BJ (cell line): Measurements from ENCODE around the gene ADNP2. TPM values are rescaled to one million over a fixed set of nuclear protein-coding genes. Genes with fewer than 3 reads are reported as not detected.

ENCODE experiments used
- CTCF ChIA-PET: fragments of 350-600 bp; formaldehyde crosslinking; extraction: SDS; loops from one replicate; lab custom pipeline; 2021; ENCODE audit warnings: antibody characterized with exemption, inconsistent platforms; lab: Yijun Ruan, JAX
- POLR2A ChIA-PET: fragments of 300-600 bp; sonication (Branson Sonifier 250); formaldehyde crosslinking; extraction: SDS; loops from one replicate; lab custom pipeline; 2021; ENCODE audit warnings: antibody characterized with exemption; lab: Charles Lee
- DNase-seq: peaks from one replicate; pipeline ENCODE4 v3.0.0-alpha.2; 2011; ENCODE audit warnings: low read depth
- H3K27me3 ChIP-seq: 2 replicates; pipeline ENCODE4 v1.6.0; 2011; ENCODE audit warnings: low read length; ENCODE audit not compliant: control insufficient read depth, insufficient read depth
- H3K36me3 ChIP-seq: 2 replicates; pipeline ENCODE4 v1.5.1; 2011; ENCODE audit warnings: low read length; ENCODE audit not compliant: control insufficient read depth, insufficient read depth
- H3K4me3 ChIP-seq: 2 replicates; pipeline ENCODE4 v1.5.1; 2011; ENCODE audit warnings: low read depth, mild to moderate bottlenecking, control low read depth, low read length
- polyA plus RNA-seq: library from polyadenylated mRNA; depleted of rRNA; stranded (reverse); fragments of >200 nt; gene quantifications from 2 replicates; pipeline ENCODE4 v1.2.3, GENCODE V29; 2011
- TF ChIP-seq, protein P1 (sequence below): IDR thresholded peaks from 2 replicates; pipeline ENCODE4 v1.5.1; 2011; ENCODE audit warnings: low read depth, mild to moderate bottlenecking, control low read depth, inconsistent platforms, low read length, moderate library complexity; ENCODE audit not compliant: insufficient read depth

Gene ADNP2
- polyA plus RNA-seq, 1 experiment: 4.4 TPM

DNA sequence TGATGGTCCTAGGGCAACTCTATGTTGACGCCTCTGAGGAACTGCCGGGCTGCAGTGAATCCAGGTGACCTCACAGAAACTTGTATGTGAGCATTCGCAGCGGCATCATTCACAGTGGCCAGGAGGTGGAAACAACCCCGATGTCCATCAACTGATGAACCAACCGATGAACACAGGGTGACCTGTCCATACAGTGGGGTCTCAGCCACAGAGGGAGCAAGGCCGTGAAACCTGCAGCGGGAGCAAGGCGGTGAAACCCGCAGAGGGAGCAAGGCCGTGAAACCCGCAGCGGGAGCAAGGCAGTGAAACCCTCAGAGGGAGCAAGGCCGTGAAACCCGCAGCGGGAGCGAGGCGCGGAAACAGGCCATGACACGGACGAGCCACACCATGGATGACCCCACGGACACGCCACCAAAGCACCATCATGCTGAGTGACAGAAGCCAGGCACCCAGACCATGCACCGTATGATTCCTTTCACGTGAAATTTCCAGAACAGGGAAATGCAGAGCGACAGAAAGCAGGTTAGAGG is 75.2 kb downstream of the ADNP2 start:
- TF ChIP-seq, protein P1, sequence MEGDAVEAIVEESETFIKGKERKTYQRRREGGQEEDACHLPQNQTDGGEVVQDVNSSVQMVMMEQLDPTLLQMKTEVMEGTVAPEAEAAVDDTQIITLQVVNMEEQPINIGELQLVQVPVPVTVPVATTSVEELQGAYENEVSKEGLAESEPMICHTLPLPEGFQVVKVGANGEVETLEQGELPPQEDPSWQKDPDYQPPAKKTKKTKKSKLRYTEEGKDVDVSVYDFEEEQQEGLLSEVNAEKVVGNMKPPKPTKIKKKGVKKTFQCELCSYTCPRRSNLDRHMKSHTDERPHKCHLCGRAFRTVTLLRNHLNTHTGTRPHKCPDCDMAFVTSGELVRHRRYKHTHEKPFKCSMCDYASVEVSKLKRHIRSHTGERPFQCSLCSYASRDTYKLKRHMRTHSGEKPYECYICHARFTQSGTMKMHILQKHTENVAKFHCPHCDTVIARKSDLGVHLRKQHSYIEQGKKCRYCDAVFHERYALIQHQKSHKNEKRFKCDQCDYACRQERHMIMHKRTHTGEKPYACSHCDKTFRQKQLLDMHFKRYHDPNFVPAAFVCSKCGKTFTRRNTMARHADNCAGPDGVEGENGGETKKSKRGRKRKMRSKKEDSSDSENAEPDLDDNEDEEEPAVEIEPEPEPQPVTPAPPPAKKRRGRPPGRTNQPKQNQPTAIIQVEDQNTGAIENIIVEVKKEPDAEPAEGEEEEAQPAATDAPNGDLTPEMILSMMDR: no peak
- CTCF ChIA-PET: interaction anchor here (1.7 kb wide), 1 partner anchor 14 kb away, joined by 6 read pairs; no protein-coding TSS in a partner anchor
- no peak overlapping the region for H3K4me3 ChIP-seq
- POLR2A ChIA-PET: interaction anchor here (0.6 kb wide), 1 partner anchor 943 kb away, joined by 4 read pairs; no protein-coding TSS in a partner anchor
- DNase-seq: no peak
- no peaks in the 10 kb centered on the region for H3K36me3 ChIP-seq
- no peaks in the 10 kb centered on the region for H3K27me3 ChIP-seq

DNA sequence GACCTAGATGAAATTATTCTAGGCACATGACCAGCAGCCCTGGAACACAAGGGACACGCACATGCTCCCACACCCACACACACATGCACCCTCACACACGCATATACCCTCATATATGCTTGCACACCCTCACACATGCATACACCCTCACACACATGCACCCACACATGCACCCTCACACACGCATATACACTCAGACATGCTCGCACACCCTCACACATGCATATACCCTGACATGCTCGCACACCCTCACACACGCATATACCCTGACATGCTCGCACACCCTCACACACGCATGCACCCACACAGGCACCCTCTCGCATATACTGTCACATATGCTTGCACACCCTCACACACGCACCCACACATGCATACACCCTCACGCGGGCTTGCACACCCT is 76.5 kb downstream of the ADNP2 start:
- DNase-seq: no peak
- no peak overlapping the region for H3K4me3 ChIP-seq
- ChIA-PET CTCF (no interaction called here), POLR2A (no interaction called here)
- TF ChIP-seq, protein P1: no peak
- no peaks in the 10 kb centered on the region for H3K36me3 ChIP-seq
- H3K27me3 ChIP-seq: no peaks in the 10 kb centered on the region

GRCh38 chr18:80187956-80188642 is 79.0 kb downstream of the ADNP2 start:
- H3K4me3 ChIP-seq: no peak overlapping the region
- POLR2A ChIA-PET: no interaction called here
- no peak for DNase-seq
- H3K27me3 ChIP-seq: no peaks in the 10 kb centered on the region
- TF ChIP-seq, protein P1: no peak
- CTCF ChIA-PET: no interaction called here
- H3K36me3 ChIP-seq: no peaks in the 10 kb centered on the region

- no peaks in the 10 kb centered on the region for H3K27me3 ChIP-seq
- no peak overlapping the region for H3K4me3 ChIP-seq
- ChIA-PET CTCF (interaction anchor here (2.0 kb wide), 1 partner anchor 18 kb away, joined by 7 read pairs; no protein-coding TSS in a partner anchor), POLR2A (no interaction called here)
- TF ChIP-seq, protein P1: no peak
- no peak for DNase-seq
- no peaks in the 10 kb centered on the region for H3K36me3 ChIP-seq
Measured at GRCh38 chr18:80188643-80189530, 79.8 kb downstream of the ADNP2 start.

GRCh38 chr18:80189531-80189865 is 80.4 kb downstream of the ADNP2 start:
- ChIA-PET CTCF (interaction anchor here (2.0 kb wide), 1 partner anchor 19 kb away, joined by 7 read pairs; no protein-coding TSS in a partner anchor), POLR2A (no interaction called here)
- no peak for DNase-seq

More at GRCh38 chr18:80189531-80189865, 80.4 kb downstream of the ADNP2 start:
- TF ChIP-seq, protein P1: no peak
- Histone ChIP-seq H3K4me3 (no peak overlapping the region), H3K27me3 (no peaks in the 10 kb centered on the region), H3K36me3 (no peaks in the 10 kb centered on the region)
